GM12874 (cell line): ENCODE data around the gene UBE2J1.

Experiments
- TF ChIP-seq, protein P1 (sequence below): IDR thresholded peaks from 2 replicates; pipeline ENCODE4 v1.5.1; 2011; ENCODE audit warnings: low read depth, mild to moderate bottlenecking, control low read depth, low read length, moderate library complexity; ENCODE audit not compliant: insufficient read depth

UBE2J1 gene

GRCh38 chr6:89291256-89291819 is 61.2 kb downstream of the UBE2J1 start:
- TF ChIP-seq, protein P1, sequence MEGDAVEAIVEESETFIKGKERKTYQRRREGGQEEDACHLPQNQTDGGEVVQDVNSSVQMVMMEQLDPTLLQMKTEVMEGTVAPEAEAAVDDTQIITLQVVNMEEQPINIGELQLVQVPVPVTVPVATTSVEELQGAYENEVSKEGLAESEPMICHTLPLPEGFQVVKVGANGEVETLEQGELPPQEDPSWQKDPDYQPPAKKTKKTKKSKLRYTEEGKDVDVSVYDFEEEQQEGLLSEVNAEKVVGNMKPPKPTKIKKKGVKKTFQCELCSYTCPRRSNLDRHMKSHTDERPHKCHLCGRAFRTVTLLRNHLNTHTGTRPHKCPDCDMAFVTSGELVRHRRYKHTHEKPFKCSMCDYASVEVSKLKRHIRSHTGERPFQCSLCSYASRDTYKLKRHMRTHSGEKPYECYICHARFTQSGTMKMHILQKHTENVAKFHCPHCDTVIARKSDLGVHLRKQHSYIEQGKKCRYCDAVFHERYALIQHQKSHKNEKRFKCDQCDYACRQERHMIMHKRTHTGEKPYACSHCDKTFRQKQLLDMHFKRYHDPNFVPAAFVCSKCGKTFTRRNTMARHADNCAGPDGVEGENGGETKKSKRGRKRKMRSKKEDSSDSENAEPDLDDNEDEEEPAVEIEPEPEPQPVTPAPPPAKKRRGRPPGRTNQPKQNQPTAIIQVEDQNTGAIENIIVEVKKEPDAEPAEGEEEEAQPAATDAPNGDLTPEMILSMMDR: peak; percentile 55; the same call in 1 of the 2 replicates

GRCh38 chr6:89290401-89291155 is 61.9 kb downstream of the UBE2J1 start:
- TF ChIP-seq, protein P1: no peak

DNA sequence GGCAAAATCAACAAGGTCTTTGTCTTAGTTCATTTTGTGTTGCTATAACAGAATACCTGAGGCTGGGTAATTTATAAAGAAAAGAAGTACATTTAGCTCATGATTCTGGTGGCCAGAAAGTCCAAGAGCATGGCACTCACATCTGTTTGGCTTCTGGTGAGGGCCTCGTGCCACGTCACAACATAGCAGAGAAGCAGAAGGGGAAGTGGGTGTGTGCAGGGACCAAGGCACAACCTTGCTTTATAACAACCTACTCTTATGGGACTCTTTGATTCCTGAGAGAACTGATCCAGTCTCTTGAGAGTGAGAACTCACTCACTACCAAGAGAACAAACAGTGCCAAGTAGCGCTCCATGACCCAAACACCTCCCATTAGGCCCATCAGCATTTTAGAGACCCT is 62.8 kb downstream of the UBE2J1 start:
- TF ChIP-seq, protein P1: no peak

DNA sequence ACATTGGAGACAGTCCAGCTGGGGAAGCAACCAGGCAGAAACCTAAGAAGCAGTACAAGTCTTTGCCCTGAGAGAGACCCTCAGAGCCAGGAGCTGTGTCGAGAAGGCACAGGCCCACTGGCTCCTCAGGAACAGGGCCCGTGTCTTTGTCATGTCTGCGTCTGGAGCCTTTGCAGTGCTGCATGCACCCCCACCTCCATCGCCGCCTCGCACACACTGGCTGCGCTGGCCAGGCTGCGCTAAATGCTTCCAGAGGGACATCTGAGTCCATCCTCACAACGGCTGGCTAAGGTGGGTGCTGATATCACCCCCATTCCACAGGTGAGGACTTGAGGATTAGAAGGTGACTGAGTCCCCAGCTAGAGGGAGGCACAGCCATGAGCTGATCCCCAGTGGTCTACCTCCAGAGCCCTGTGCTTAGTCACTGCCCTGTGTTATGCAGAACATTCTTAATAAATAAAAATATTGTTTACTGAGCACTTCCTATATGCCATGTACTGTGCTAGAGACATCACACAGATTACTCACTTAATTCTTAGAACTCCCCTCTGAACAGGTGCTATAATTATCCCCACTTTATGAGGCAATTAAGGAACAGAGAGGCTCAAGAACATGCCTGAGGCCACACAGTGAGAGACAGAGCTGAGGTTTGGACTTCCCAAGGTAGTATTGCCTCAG is 65.0 kb downstream of the UBE2J1 start:
- TF ChIP-seq, protein P1: no peak

DNA sequence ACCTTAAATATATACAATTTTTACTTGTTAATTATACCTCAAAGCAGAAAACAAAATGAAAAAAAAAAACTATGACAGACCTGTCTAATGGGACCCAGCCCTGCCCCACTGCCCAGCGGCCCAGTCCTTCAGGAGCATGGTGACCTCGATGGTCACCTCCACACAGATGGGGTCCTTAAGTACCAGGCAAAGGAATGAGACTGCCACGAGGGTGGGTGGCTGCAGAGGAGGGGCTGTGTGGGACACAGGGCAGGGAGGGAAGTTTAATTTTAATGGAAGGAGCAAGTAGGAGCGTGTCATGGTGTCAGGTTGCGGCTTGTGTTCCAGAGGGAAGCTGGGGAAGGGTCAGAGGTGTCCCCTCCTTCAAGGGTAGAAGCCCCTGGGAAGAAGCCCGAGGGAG is 66.0 kb downstream of the UBE2J1 start:
- TF ChIP-seq, protein P1: no peak

DNA sequence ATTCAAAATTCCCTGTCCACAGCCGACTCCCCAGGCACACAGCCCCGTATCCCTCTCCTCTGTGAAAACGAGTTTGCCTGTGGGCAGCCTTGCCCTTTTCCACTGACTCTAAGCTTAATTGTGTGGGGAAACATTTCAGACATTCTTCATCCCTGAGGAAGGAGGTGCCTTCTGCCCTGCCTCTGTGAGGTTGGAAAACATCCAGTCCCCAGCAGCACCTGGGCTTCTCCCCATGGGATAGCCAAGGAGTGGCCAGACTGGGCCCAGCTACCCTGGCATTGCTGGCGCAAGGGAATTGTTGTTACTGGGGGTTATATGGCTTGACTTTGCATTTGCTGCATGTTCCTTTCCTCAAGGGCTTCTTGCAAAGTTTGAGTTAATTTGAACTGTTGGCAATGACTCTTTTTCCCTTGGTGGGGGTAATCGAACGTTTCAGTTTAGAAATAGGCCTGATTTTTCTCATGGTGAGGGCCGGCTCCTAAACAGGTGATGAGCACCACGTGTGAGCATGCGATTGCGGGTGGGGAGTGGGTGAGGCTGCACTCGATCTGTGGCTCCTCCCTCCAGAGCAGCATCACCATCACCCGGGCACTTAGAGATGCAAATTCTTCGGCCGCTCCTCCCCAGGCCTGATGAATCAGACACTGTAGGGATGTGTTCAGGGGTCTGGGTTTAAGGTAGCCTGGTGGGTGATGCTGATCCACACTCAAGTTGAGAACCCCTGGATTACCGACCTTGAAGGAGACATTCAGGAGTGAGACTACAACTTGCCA is 67.4 kb downstream of the UBE2J1 start:
- TF ChIP-seq, protein P1: no peak

DNA sequence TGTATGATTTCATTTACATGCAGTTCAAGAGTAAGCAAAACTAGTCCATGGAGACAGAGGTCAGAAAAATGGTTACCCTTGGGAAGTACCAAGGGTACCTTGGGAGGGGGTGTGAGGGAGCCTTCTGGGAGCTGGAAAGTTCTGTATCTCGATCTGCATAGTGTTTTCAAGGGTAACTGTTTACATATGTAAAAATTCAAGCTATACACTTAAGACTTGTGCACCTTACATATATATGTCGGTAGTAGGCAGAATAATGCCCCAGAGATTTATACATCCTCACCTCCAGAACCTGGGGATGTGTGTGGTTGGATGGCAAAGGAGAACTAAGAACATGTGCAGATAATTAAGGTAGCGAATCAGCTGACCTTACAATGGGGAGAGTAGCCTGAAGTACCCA is 68.4 kb downstream of the UBE2J1 start:
- TF ChIP-seq, protein P1: no peak
